CD1c-positive myeloid dendritic cell (primary cell): ENCODE results near the gene ZNF609.

Experiments
- DNase-seq: peaks from one replicate; pipeline ENCODE4 v3.0.0-alpha.2; 2016; ENCODE audit errors: extremely low spot score

The ZNF609 gene

GRCh38 chr15:64503197-64503596 is 42.8 kb downstream of the ZNF609 start:
- DNase-seq, result peak; percentile 10

- peak; percentile 26 for DNase-seq
Measured at GRCh38 chr15:64503640-64504039, 43.3 kb downstream of the ZNF609 start.

- DNase-seq, result peak; percentile 94
Measured at GRCh38 chr15:64507293-64507802, 47.0 kb downstream of the ZNF609 start.

GRCh38 chr15:64507845-64508244 is 47.5 kb downstream of the ZNF609 start:
- DNase-seq, result no peak

- no peak for DNase-seq
Measured at GRCh38 chr15:64513823-64514222, 53.4 kb downstream of the ZNF609 start.

- no peak for DNase-seq
Measured at GRCh38 chr15:64515196-64515595, 54.8 kb downstream of the ZNF609 start.

GRCh38 chr15:64515825-64516224 is 55.4 kb downstream of the ZNF609 start:
- DNase-seq, result no peak

- DNase-seq, result no peak
Measured at GRCh38 chr15:64519897-64520296, 59.5 kb downstream of the ZNF609 start.

- no peak for DNase-seq
Measured at GRCh38 chr15:64521201-64521600, 60.8 kb downstream of the ZNF609 start.

- no peak for DNase-seq
Measured at GRCh38 chr15:64521726-64522164, 61.4 kb downstream of the ZNF609 start.

- no peak for DNase-seq
Measured at GRCh38 chr15:64522226-64522823, 61.9 kb downstream of the ZNF609 start.

- DNase-seq, result no peak
Measured at GRCh38 chr15:64523240-64523639, 62.9 kb downstream of the ZNF609 start.

GRCh38 chr15:64524778-64525177 is 64.4 kb downstream of the ZNF609 start:
- DNase-seq, result no peak

GRCh38 chr15:64525828-64526530 is 65.6 kb downstream of the ZNF609 start:
- DNase-seq, result no peak

GRCh38 chr15:64527263-64527984 is 67.0 kb downstream of the ZNF609 start:
- no peak for DNase-seq

- no peak for DNase-seq
Measured at GRCh38 chr15:64528871-64529270, 68.5 kb downstream of the ZNF609 start.

- no peak for DNase-seq
Measured at GRCh38 chr15:64530472-64530871, 70.1 kb downstream of the ZNF609 start.

GRCh38 chr15:64530918-64531317 is 70.5 kb downstream of the ZNF609 start:
- DNase-seq, result no peak

GRCh38 chr15:64532521-64533315 is 72.3 kb downstream of the ZNF609 start:
- DNase-seq, result peak; percentile 68

- no peak for DNase-seq
Measured at GRCh38 chr15:64535460-64536243, 75.3 kb downstream of the ZNF609 start.

- DNase-seq, result peak; percentile 77
Measured at GRCh38 chr15:64536244-64536836, 76.0 kb downstream of the ZNF609 start.
